Spleen (tissue), 11 donors: Measurements from ENCODE around the gene DAAM2. TPM values are rescaled to one million over a fixed set of nuclear protein-coding genes. Genes with fewer than 3 reads are reported as not detected.

Experiments
- DNase-seq: peaks from one replicate; pipeline ENCODE4 v3.0.0-alpha.2; 2020
- H3K27ac ChIP-seq, 8 donors: fragments of 200-600 bp; sonication (generic) in 7 of 8; 1 replicate in 4 of 8; 2 replicates in 4 of 8; pipeline versions ENCODE4 v1.5.0 to v1.8.0; 2016 to 2021; ENCODE audit warnings: inconsistent platforms in 4 of 8, mild to moderate bottlenecking in 4 of 8, moderate library complexity in 1 of 8
- H3K27me3 ChIP-seq, 7 donors: fragments of 200-600 bp; sonication (generic) in 6 of 7; replicated peaks in 1 of 7; 1 replicate in 4 of 7; 2 replicates in 3 of 7; pipeline versions ENCODE4 v1.5.0 to v1.8.0; 2016 to 2021; ENCODE audit warnings: inconsistent platforms in 3 of 7, mild to moderate bottlenecking in 1 of 7
- H3K36me3 ChIP-seq, 6 donors: fragments of 200-600 bp; sonication (generic) in 5 of 6; 1 replicate in 4 of 6; 2 replicates in 2 of 6; pipeline versions ENCODE4 v1.5.0 to v1.8.0; 2016 to 2021; ENCODE audit warnings: inconsistent platforms in 2 of 6
- H3K4me1 ChIP-seq, 6 donors: fragments of 200-600 bp; sonication (generic) in 5 of 6; 1 replicate in 3 of 6; 2 replicates in 3 of 6; pipeline versions ENCODE4 v1.5.0 to v1.8.0; 2016 to 2021; ENCODE audit warnings: inconsistent platforms in 3 of 6
- H3K4me3 ChIP-seq, 8 donors: fragments of 200-600 bp; sonication (generic) in 7 of 8; 1 replicate in 4 of 8; 2 replicates in 4 of 8; pipeline versions ENCODE4 v1.5.0 to v1.8.0; 2016 to 2021; ENCODE audit warnings: inconsistent platforms in 4 of 8, mild to moderate bottlenecking in 4 of 8, moderate library complexity in 2 of 8
- H3K9me3 ChIP-seq, 8 donors: fragments of 200-600 bp; sonication (generic) in 7 of 8; 1 replicate in 4 of 8; 2 replicates in 4 of 8; pipeline versions ENCODE4 v1.5.0 to v1.8.0; 2016 to 2021; ENCODE audit warnings: inconsistent platforms in 4 of 8
- POLR2A ChIP-seq, 3 donors: fragments of 450-650 bp; IDR thresholded peaks; one replicate each; pipeline ENCODE4 v1.5.1; 2017; ENCODE audit warnings: antibody characterized with exemption in 3 of 3, mild to moderate bottlenecking in 1 of 3
- POLR2AphosphoS5 ChIP-seq, 3 donors: sonication (generic); formaldehyde crosslinking; IDR thresholded peaks; one replicate each; pipeline ENCODE4 v1.5.1; 2017; ENCODE audit warnings: antibody characterized with exemption in 3 of 3
- WGBS, 5 donors: extraction: QIAGEN DNeasy Blood & Tissue Kit in 3 of 5; methylation state at CpG; one replicate each; pipeline versions ENCODE4 v1.1.5 to v1.1.7; 2013 to 2018; 5-methylcytosine and 5-hydroxymethylcytosine counted together
- intact Hi-C: fragments of 100-400 bp; cut with DNase I; formaldehyde crosslinking; loops from one replicate; pipeline ENCODE4 v1.15.0; 2023; ENCODE audit warnings: low total_unique reads
- polyA plus RNA-seq, 3 donors: library from polyadenylated mRNA; stranded (reverse); fragments of 200-250 nt; gene quantifications; one replicate each; pipeline ENCODE4 v1.2.1, GENCODE V29; 2013
- total RNA-seq, 7 donors: library from RNA; depleted of rRNA in 3 of 7; stranded (reverse); fragments of >200 nt in 3 of 7; fragmentation: NEBNext Ultra II Directional in 4 of 7; extraction: Animal tissue kit (Norgen Biotek cat#: 25700) in 4 of 7; gene quantifications; one replicate each; pipeline versions ENCODE4 v1.1.0 to v1.2.1, GENCODE V29; 2016 to 2021
- TF ChIP-seq, protein P1 (sequence below), 11 experiments: fragments of 200-600 bp in 7 of 11; fragments of 450-650 bp in 4 of 11; sonication (generic) in 4 of 11; IDR thresholded peaks in 8 of 11; conservative IDR thresholded peaks in 3 of 11; 1 replicate in 7 of 11; 2 replicates in 4 of 11; pipeline versions ENCODE4 v1.4.0 to v1.8.0; 2016 to 2021; ENCODE audit warnings: antibody characterized with exemption in 11 of 11, inconsistent platforms in 4 of 11, mild to moderate bottlenecking in 1 of 11
- donor health status: healthy with polysubstance abuse.
- donor health status: DM: no; HTN: no; CAD: no; lungs with moderate emphysema.
- donor health status: DM: no; HTN: no; CAD: no.
- donor health status: Bipolar disorder and iron deficiency.
- donor health status: healthy.
- donor health status: DM: no; HTN: no; CAD: no.
- donor health status: DM: yes; HTN: yes; CAD: no.

DAAM2 gene
- total and polyA plus RNA-seq, 10 donors, result 6.0 to 115 (median 73.8) TPM

DNA sequence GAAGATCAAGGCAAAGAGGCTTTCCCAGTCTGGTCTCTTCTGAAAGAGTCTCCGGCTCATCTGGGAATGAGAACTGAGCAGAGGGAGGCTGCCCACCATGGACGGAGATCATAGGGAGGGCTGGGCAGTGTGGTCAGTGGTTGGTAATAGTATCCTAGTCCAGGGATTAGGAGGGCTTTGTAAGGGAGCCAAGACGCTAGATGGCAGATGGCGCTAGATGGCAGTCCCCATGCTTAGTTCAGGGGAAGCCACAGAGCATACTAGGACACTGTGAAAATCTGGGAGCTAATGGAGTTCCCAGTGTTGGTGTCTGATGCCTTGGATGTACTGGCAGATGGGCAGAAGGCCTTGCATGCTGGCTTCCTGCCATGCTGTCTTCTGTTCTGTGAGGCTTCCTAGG, 21.7 kb upstream of the DAAM2 start:
- peaks cover 0 to 11% (median 0%) of the 10 kb centered on the region in 7 donors for H3K27me3 ChIP-seq
- H3K9me3 ChIP-seq, result peaks cover 0 to 4% (median 0%) of the 10 kb centered on the region in 8 donors
- no peak for DNase-seq
- intact Hi-C loops, result no loop called here
- H3K4me3 ChIP-seq, result no peak overlapping the region
- WGBS, 5 donors, result 86 to 93% (median 91%) methylated on average over 4 of the region's 4 CpGs
- no peaks in the 10 kb centered on the region for H3K4me1 ChIP-seq
- H3K36me3 ChIP-seq, result no peaks in the 10 kb centered on the region
- H3K27ac ChIP-seq, result no peak overlapping the region
- TF ChIP-seq POLR2AphosphoS5 (IDR thresholded peaks at IDR 0.05) (no peak), POLR2A (IDR thresholded peaks at IDR 0.05) (no peak)
- TF ChIP-seq, protein P1, sequence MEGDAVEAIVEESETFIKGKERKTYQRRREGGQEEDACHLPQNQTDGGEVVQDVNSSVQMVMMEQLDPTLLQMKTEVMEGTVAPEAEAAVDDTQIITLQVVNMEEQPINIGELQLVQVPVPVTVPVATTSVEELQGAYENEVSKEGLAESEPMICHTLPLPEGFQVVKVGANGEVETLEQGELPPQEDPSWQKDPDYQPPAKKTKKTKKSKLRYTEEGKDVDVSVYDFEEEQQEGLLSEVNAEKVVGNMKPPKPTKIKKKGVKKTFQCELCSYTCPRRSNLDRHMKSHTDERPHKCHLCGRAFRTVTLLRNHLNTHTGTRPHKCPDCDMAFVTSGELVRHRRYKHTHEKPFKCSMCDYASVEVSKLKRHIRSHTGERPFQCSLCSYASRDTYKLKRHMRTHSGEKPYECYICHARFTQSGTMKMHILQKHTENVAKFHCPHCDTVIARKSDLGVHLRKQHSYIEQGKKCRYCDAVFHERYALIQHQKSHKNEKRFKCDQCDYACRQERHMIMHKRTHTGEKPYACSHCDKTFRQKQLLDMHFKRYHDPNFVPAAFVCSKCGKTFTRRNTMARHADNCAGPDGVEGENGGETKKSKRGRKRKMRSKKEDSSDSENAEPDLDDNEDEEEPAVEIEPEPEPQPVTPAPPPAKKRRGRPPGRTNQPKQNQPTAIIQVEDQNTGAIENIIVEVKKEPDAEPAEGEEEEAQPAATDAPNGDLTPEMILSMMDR (IDR thresholded peaks at IDR 0.05 in 8 of 11, conservative IDR thresholded peaks at IDR 0.05 in 3 of 11), result no peak

DNA sequence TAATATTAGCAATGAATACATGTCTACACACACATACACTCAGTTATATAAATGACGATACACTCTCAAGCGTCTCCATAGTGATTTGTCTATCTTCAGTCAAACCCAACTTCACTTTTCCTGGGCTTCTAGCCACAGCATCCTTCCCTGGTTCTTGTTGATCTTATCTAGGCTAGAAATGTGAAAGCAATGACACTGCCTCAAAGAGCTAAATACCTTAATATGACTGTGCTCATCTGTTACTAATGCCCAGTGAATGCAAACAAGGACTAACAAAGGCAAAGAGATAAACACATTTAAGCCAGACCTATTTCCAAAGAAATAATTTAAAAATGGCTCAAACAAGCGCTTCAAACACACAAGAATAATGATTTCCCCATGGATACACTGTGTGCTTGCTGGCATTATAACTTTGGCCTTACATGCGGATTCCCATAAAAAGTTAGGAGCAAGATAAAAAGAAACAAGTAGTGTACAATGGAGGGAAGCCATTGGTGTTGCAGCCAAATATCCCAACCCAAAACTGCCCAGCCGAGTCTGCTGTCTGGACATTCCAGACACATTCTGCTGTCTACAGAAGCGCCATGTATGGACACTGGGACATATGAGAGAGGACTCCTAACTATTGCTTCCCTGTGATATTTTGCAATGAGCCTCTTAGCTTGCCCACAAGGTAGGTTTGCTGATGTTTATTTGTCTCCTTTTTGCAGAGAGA, 19.5 kb upstream of the DAAM2 start:
- Histone ChIP-seq H3K27ac (no peak overlapping the region), H3K4me3 (no peak overlapping the region), H3K27me3 (peaks cover 0 to 11% (median 0%) of the 10 kb centered on the region in 7 donors), H3K4me1 (no peaks in the 10 kb centered on the region), H3K9me3 (no peaks in the 10 kb centered on the region), H3K36me3 (no peaks in the 10 kb centered on the region)
- intact Hi-C loops, result no loop called here
- TF ChIP-seq POLR2AphosphoS5 (IDR thresholded peaks at IDR 0.05) (no peak), POLR2A (IDR thresholded peaks at IDR 0.05) (no peak)
- TF ChIP-seq, protein P1 (IDR thresholded peaks at IDR 0.05 in 8 of 11, conservative IDR thresholded peaks at IDR 0.05 in 3 of 11), result no peak
- DNase-seq, result no peak
- WGBS, 5 donors, result 62 to 74% (median 68%) methylated on average over 6 of the region's 6 CpGs

DNA sequence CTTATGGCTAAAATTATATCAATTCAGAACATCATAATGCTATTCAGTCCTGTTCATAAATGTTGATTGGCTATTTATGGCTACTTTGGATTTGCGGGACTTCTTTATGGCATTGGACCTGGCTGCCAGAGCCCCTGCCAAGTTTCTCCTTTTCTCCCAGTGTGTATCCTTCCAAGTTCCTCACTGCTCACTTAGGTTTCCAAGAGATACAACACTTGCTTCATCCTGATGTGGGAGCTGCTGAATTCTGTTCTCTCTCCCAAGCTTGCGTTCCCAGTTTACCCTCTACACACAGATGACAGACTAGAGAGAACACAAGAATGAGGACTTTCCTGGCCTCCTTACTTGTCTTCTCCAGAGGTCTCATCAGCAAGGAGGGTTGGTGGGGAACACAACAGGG, 18.4 kb upstream of the DAAM2 start:
- 94 to 100% (median 98%) methylated on average over 2 of the region's 2 CpGs for WGBS, 5 donors
- intact Hi-C loops, result no loop called here
- DNase-seq, result no peak
- Histone ChIP-seq H3K36me3 (no peaks in the 10 kb centered on the region), H3K27ac (no peak overlapping the region), H3K4me1 (no peaks in the 10 kb centered on the region), H3K9me3 (no peaks in the 10 kb centered on the region), H3K27me3 (peaks cover 0 to 11% (median 0%) of the 10 kb centered on the region in 7 donors), H3K4me3 (no peak overlapping the region)
- TF ChIP-seq, protein P1 (IDR thresholded peaks at IDR 0.05 in 8 of 11, conservative IDR thresholded peaks at IDR 0.05 in 3 of 11), result no peak
- TF ChIP-seq POLR2A (IDR thresholded peaks at IDR 0.05) (no peak), POLR2AphosphoS5 (IDR thresholded peaks at IDR 0.05) (no peak)

DNA sequence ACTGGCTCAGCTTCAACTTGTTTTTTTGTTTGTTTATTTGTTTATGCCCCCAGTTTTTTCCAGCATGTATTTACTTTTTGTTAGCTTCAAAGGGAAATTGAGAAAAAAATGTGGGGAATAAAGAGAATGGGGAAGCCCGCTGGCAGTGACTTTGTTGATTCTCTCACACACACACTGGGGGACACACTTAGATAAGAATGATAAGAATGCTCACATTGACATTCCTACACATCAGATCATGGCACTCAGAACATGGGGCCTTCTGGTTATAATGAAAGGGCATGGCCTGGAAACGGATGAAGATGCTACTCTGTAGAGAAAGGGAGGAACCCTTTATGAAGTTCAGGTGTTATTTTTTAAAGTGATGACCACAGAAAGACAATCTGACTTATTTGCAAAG, 15.6 kb upstream of the DAAM2 start:
- no peak overlapping the region for H3K4me3 ChIP-seq
- no peaks in the 10 kb centered on the region for H3K36me3 ChIP-seq
- TF ChIP-seq, protein P1 (IDR thresholded peaks at IDR 0.05 in 8 of 11, conservative IDR thresholded peaks at IDR 0.05 in 3 of 11), result no peak
- TF ChIP-seq POLR2A (IDR thresholded peaks at IDR 0.05) (no peak), POLR2AphosphoS5 (IDR thresholded peaks at IDR 0.05) (no peak)
- H3K27me3 ChIP-seq, result no peaks in the 10 kb centered on the region
- intact Hi-C loops, result no loop called here
- no peak for DNase-seq
- WGBS, 5 donors, result 63 to 81% (median 67%) methylated on average over 2 of the region's 2 CpGs
- no peak overlapping the region for H3K27ac ChIP-seq
- H3K9me3 ChIP-seq, result no peaks in the 10 kb centered on the region
- no peaks in the 10 kb centered on the region for H3K4me1 ChIP-seq
